ENCODE data around the gene CS.

GRCh38 chr12:56321027-56321426 lies 20.9 kb upstream of the CS start:
- no peak for TF ChIP-seq CTCF (IDR thresholded peaks at IDR 0.05; ENCODE audit: low read depth, low read length)
- TF ChIP-seq EZH2phosphoT487 (IDR thresholded peaks at IDR 0.05; ENCODE audit: low read depth) = no peak

All from OCI-LY3 (cell line).